Fibroblast of lung (primary cell): Measurements from ENCODE around the gene TC2N.

Source experiments
- CTCF ChIP-seq, 2 donors: IDR thresholded peaks in 1 of 2; conservative IDR thresholded peaks in 1 of 2; 1 replicate in 1 of 2; 2 replicates in 1 of 2; pipeline ENCODE4 v1.5.1; 2011 to 2012; ENCODE audit warnings: low read length in 2 of 2, control low read depth in 1 of 2, inconsistent platforms in 1 of 2, low read depth in 1 of 2, mild to moderate bottlenecking in 1 of 2
- EZH2 ChIP-seq: IDR thresholded peaks from 2 replicates; pipeline ENCODE4 v1.5.1; 2012; ENCODE audit warnings: low read length, control low read depth, mild to moderate bottlenecking; ENCODE audit errors: missing control alignments

GRCh38 chr14:91858536-91859275 is 8.6 kb downstream of the TC2N start:
- TF ChIP-seq CTCF (conservative IDR thresholded peaks at IDR 0.05 in 1 of 2, IDR thresholded peaks at IDR 0.05 in 1 of 2; ENCODE audit: low read depth in 1 of 2, low read length in 2 of 2), result no peak
- no peak for TF ChIP-seq EZH2
